ENCODE results near the gene C6orf163. TPM values are rescaled to one million over a fixed set of nuclear protein-coding genes. Genes with fewer than 3 reads are reported as not detected.

Gene C6orf163
- total RNA-seq, 4 donors from 2014 or later: 2.2 to 4.5 (median 3.3) TPM

DNA sequence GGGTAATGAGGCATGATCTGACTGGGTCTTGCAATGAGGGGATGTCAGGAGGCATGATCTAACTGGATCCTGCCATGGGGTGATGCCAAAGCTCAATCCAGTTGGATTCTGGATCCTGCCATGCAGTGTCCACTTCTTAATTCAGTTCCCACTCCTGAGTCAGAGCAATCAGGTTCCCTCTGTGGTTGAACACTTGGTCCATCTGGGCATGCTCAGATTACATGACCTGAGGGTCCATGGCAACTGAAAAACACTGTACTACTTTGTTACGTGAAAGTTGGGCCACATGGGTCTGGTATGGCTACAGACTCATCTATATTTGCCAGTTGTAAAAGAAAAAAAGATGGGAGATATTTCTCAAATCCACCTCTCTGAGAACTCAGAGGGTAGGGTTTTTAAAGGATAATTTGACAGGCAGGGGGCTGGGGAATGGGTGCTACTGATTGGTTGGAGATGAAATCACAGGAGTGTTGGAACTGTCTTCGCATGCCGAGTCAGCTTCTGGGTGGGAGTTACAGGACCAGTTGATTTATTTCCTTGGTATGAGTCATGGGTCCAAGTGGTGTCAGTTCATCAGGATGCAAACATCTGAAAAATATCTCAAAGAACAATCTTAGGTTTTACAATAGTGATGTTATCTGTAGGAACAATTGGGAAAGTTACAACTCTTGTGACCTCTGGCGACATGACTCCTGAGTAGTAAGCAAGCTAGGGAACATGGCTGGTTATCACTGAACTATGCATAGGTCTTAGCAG is 21.6 kb downstream of the C6orf163 start:
- TF ChIP-seq, protein P1, sequence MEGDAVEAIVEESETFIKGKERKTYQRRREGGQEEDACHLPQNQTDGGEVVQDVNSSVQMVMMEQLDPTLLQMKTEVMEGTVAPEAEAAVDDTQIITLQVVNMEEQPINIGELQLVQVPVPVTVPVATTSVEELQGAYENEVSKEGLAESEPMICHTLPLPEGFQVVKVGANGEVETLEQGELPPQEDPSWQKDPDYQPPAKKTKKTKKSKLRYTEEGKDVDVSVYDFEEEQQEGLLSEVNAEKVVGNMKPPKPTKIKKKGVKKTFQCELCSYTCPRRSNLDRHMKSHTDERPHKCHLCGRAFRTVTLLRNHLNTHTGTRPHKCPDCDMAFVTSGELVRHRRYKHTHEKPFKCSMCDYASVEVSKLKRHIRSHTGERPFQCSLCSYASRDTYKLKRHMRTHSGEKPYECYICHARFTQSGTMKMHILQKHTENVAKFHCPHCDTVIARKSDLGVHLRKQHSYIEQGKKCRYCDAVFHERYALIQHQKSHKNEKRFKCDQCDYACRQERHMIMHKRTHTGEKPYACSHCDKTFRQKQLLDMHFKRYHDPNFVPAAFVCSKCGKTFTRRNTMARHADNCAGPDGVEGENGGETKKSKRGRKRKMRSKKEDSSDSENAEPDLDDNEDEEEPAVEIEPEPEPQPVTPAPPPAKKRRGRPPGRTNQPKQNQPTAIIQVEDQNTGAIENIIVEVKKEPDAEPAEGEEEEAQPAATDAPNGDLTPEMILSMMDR (IDR thresholded peaks at IDR 0.05): no peak
- no peak for TF ChIP-seq EP300 (IDR thresholded peaks at IDR 0.05)
- no peak for TF ChIP-seq POLR2A (IDR thresholded peaks at IDR 0.05)
- no peaks in the 10 kb centered on the region for H3K4me1 ChIP-seq
- H3K27ac ChIP-seq: no peak overlapping the region
- no peak overlapping the region for H3K4me3 ChIP-seq
- WGBS, 2 donors: 93 to 96% methylated on average over 4 of the region's 4 CpGs
- no peak for DNase-seq (ENCODE audit: low spot score in 2 of 2)
- H3K9me3 ChIP-seq: peaks cover 0 to 13% (median 0%) of the 10 kb centered on the region in 4 donors
- H3K27me3 ChIP-seq: no peaks in the 10 kb centered on the region
- H3K36me3 ChIP-seq: peaks cover 0 to 8% (median 0%) of the 10 kb centered on the region in 3 donors

DNA sequence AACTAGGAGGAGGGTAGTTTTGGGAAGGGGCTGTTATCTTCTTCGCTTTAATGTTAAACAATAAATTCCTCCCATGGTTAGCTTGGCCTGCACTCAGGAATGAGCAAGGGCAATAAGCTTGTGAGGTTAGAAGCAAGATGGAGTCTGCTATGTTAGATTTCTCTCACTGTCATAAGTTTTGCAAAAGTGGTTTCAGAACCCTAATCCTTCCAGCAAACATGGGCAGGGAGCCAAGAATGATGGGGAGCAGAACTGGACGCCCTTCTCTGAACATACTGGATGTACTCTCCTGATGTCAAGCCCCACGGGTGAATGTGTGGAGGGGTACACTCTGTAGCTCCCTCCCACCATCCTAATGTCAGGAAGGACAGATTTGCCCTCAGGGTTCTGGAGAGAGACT is 22.3 kb downstream of the C6orf163 start:
- H3K27ac ChIP-seq: no peak overlapping the region
- DNase-seq (ENCODE audit: low spot score in 2 of 2): no peak
- H3K4me3 ChIP-seq: no peak overlapping the region
- no peaks in the 10 kb centered on the region for H3K27me3 ChIP-seq
- H3K36me3 ChIP-seq: peaks cover 0 to 2% (median 0%) of the 10 kb centered on the region in 3 donors
- WGBS, 2 donors: 81 to 90% methylated on average over 3 of the region's 3 CpGs
- H3K9me3 ChIP-seq: peaks cover 0 to 13% (median 0%) of the 10 kb centered on the region in 4 donors
- no peaks in the 10 kb centered on the region for H3K4me1 ChIP-seq
- TF ChIP-seq EP300 (IDR thresholded peaks at IDR 0.05): no peak
- TF ChIP-seq, protein P1 (IDR thresholded peaks at IDR 0.05): no peak
- TF ChIP-seq POLR2A (IDR thresholded peaks at IDR 0.05): no peak

DNA sequence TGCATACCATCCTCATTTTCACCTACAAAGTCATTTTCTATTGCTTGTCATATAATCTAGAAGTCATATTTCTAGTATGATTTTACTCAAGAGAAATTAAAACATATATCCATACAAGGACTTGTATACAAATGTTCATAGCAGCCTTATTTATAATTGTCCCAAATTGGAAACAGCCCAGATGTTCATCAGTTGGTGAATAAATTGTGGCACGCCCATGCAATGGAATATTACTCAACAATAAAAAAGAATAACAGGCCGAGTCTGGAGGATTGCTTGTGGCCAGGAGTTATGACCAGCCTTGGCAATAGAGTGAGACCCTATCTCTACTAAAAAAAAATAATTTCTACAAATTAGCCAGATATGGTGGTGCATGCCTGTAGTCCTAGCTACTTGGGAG is 28.8 kb downstream of the C6orf163 start:
- Histone ChIP-seq H3K36me3 (peaks cover 0 to 14% (median 0%) of the 10 kb centered on the region in 3 donors), H3K4me3 (no peak overlapping the region), H3K9me3 (peaks cover 0 to 14% (median 0%) of the 10 kb centered on the region in 4 donors), H3K4me1 (no peaks in the 10 kb centered on the region), H3K27ac (no peak overlapping the region), H3K27me3 (no peaks in the 10 kb centered on the region)
- TF ChIP-seq POLR2A (IDR thresholded peaks at IDR 0.05) (no peak), EP300 (IDR thresholded peaks at IDR 0.05) (no peak)
- TF ChIP-seq, protein P1 (IDR thresholded peaks at IDR 0.05): no peak
- DNase-seq (ENCODE audit: low spot score in 2 of 2): no peak
- 89 to 98% methylated on average over 2 of the region's 2 CpGs for WGBS, 2 donors

DNA sequence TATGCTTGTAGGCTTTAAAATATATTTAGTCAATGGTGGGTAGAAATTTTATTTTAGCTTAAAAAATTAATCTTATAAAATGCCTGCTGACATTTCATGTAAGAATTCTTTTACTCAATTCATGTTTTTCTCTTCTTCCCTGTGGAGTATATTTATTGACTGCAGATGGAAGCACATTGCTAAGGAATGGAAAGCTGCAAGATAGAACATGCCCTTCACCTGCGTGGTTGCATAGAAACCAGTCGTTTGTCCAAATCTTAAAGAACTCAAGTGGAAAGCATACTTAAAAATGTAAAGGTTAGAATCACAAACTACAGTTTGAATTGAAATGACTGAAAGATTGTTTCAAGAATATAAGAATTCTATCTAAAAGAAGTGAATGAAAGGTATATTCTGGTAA is 30.7 kb downstream of the C6orf163 start:
- Histone ChIP-seq H3K4me1 (no peaks in the 10 kb centered on the region), H3K4me3 (no peak overlapping the region), H3K9me3 (peaks cover 0 to 6% (median 0%) of the 10 kb centered on the region in 4 donors), H3K36me3 (peaks cover 0 to 14% (median 0%) of the 10 kb centered on the region in 3 donors), H3K27ac (no peak overlapping the region), H3K27me3 (no peaks in the 10 kb centered on the region)
- 94 to 96% methylated on average over 2 of the region's 2 CpGs for WGBS, 2 donors
- no peak for DNase-seq (ENCODE audit: low spot score in 2 of 2)
- TF ChIP-seq POLR2A (IDR thresholded peaks at IDR 0.05): no peak

DNA sequence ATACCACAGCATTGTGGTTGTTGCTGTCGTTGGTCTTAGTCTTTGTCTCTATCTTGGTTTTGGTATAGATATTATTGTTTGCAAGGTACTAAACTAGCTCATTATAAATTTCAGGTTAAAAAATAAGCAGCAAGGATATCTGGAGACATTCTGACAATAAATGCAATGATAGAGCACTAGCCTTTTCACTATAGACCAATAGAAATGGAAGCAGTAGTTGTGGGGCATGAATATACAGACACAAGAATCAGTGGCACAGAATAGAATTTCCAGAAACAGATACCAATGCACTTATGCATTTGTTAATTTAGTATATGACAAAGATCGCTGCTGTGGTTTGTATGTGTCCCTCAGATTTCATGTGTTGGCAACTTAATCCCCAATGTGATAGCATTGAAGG is 32.0 kb downstream of the C6orf163 start:
- no peak for TF ChIP-seq EP300 (IDR thresholded peaks at IDR 0.05)
- no peak for TF ChIP-seq POLR2A (IDR thresholded peaks at IDR 0.05)
- TF ChIP-seq, protein P1 (IDR thresholded peaks at IDR 0.05): no peak
- Histone ChIP-seq H3K27ac (no peak overlapping the region), H3K36me3 (peaks cover 0 to 18% (median 0%) of the 10 kb centered on the region in 3 donors), H3K4me1 (no peaks in the 10 kb centered on the region), H3K9me3 (peaks cover 0 to 6% (median 0%) of the 10 kb centered on the region in 4 donors), H3K4me3 (no peak overlapping the region), H3K27me3 (no peaks in the 10 kb centered on the region)
- WGBS, 2 donors: 99 to 100% methylated on average over 2 of the region's 2 CpGs
- no peak for DNase-seq (ENCODE audit: low spot score in 2 of 2)

Data from tibial nerve (tissue), 4 donors.